ENCODE results near the gene HRC. TPM values are rescaled to one million over a fixed set of nuclear protein-coding genes. Genes with fewer than 3 reads are reported as not detected.

The HRC gene
- polyA plus RNA-seq, 1 of the 3 experiments (the other 2 are of a cell fraction), result not detected

DNA sequence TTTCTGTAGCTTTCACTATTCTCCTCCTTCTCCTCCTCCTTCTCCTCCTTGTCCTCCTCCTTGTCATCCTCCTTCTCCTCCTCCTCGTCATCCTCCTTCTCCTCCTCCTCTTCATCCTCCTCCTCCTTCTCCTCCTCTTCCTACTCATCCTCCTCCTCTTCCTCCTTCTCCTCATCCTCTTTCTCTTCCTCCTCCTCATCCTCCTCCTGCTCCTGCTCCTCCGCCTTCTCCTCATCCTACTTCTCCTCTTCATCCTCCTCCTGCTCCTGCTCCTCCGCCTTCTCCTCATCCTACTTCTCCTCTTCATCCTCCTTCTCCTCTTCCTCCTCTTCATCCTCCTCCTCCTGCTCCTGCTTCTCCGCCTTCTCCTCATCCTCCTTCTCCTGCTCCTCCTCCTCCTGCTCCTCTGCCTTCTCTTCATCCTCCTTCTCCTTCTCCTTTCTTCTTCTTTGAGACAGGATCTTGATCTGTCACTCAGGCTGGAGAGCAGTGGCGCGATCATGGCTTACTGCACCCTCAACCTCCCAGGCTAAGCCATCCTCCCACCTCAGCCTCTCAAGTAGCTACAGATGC is 38.7 kb upstream of the HRC start:
- Histone ChIP-seq H3K4me2 (no peak overlapping the region), H3K27ac (ENCODE audit: low read depth in 2 of 2, low read length in 1 of 2) (no peak overlapping the region), H3K4me3 (ENCODE audit: low read depth in 2 of 2, low read length in 1 of 2) (no peak overlapping the region), H3K4me1 (ENCODE audit: control insufficient read depth in 1 of 2, insufficient read depth in 2 of 2, low read depth in 1 of 2, low read length in 1 of 2) (no peaks in the 10 kb centered on the region; a peak in 1 of 4 replicates), H3F3A (replicated peaks; ENCODE audit: insufficient read depth) (peaks cover 17% of the 10 kb centered on the region), H3K27me3 (ENCODE audit: insufficient read depth) (no peaks in the 10 kb centered on the region), H3K79me2 (ENCODE audit: insufficient read depth) (no peaks in the 10 kb centered on the region), H3K36me3 (replicated peaks in 1 of 2; ENCODE audit: control insufficient read depth in 1 of 2, insufficient read depth in 2 of 2, low read length in 1 of 2) (peaks cover 15 to 43% of the 10 kb centered on the region in 2 experiments), H3K9me3 (no peaks in the 10 kb centered on the region), H4K20me1 (ENCODE audit: insufficient read depth) (no peaks in the 10 kb centered on the region), H3K9me2 (no peaks in the 10 kb centered on the region), H2AFZ (ENCODE audit: low read depth) (no peak overlapping the region), H3K9ac (no peak overlapping the region)
- ChIA-PET POLR2A (no interaction called here), CTCF (interaction anchor here (1.1 to 5.9 kb wide), 2 partner anchors 94 to 96 kb away, joined by 3 to 64 read pairs; no protein-coding TSS in a partner anchor)
- WGBS (ENCODE audit: low lambda C conversion rate), result 93% methylated on average over 6 of the region's 6 CpGs
- no peak for DNase-seq
- TF ChIP-seq, protein P1, sequence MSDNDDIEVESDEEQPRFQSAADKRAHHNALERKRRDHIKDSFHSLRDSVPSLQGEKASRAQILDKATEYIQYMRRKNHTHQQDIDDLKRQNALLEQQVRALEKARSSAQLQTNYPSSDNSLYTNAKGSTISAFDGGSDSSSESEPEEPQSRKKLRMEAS (IDR thresholded peaks at IDR 0.05; ENCODE audit: low read depth), result no peak
- TF ChIP-seq, protein P2, sequence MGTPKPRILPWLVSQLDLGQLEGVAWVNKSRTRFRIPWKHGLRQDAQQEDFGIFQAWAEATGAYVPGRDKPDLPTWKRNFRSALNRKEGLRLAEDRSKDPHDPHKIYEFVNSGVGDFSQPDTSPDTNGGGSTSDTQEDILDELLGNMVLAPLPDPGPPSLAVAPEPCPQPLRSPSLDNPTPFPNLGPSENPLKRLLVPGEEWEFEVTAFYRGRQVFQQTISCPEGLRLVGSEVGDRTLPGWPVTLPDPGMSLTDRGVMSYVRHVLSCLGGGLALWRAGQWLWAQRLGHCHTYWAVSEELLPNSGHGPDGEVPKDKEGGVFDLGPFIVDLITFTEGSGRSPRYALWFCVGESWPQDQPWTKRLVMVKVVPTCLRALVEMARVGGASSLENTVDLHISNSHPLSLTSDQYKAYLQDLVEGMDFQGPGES (IDR thresholded peaks at IDR 0.05; ENCODE audit: low read depth, low read length), result no peak
- TF ChIP-seq GATA2 (CRISPR knock-in tag; IDR thresholded peaks at IDR 0.05), result no peak
- no peak for TF ChIP-seq EZH2phosphoT487 (IDR thresholded peaks at IDR 0.05; ENCODE audit: borderline replicate concordance, low read depth)
- TF ChIP-seq, protein P3, sequence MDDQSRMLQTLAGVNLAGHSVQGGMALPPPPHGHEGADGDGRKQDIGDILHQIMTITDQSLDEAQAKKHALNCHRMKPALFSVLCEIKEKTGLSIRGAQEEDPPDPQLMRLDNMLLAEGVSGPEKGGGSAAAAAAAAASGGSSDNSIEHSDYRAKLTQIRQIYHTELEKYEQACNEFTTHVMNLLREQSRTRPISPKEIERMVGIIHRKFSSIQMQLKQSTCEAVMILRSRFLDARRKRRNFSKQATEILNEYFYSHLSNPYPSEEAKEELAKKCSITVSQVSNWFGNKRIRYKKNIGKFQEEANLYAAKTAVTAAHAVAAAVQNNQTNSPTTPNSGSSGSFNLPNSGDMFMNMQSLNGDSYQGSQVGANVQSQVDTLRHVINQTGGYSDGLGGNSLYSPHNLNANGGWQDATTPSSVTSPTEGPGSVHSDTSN (IDR thresholded peaks at IDR 0.05), result no peak
- no peak for TF ChIP-seq SIN3A (IDR thresholded peaks at IDR 0.05; ENCODE audit: borderline replicate concordance, low read depth, low read length)
- no peak for TF ChIP-seq TCF12 (IDR thresholded peaks at IDR 0.05)

DNA sequence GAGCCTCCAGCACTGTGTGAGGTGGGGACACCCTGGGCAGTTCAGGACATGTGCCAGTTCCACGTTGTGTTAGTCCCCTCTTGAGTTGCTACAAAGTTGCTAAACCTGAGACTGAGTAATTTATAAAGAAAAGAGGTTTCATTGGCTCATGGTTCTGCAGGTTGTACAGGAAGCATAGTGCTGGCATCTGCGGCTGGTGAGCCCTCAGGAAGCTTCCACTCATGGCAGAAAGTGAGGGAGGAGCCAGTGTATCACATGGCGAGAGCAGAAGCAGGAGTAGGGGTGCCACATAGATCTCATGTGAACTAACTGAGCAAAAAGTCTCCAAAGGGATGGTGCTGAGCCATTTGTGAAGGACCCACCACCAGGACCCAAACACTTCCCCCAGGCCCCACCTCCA is 35.6 kb upstream of the HRC start:
- 83% methylated on average over 3 of the region's 3 CpGs for WGBS (ENCODE audit: low lambda C conversion rate)
- no peak overlapping the region for H2AFZ ChIP-seq (ENCODE audit: low read depth)
- no peaks in the 10 kb centered on the region for H3K9me2 ChIP-seq
- CTCF ChIA-PET, result interaction anchor here (1.7 to 1.9 kb wide), 3 partner anchors 8 to 93 kb away, joined by 4 to 13 read pairs (median 6); no protein-coding TSS in a partner anchor
- peaks cover 20 to 51% of the 10 kb centered on the region in 2 experiments for H3K36me3 ChIP-seq (replicated peaks in 1 of 2; ENCODE audit: control insufficient read depth in 1 of 2, insufficient read depth in 2 of 2, low read length in 1 of 2)
- no peak overlapping the region for H3K9ac ChIP-seq
- no peaks in the 10 kb centered on the region for H4K20me1 ChIP-seq (ENCODE audit: insufficient read depth)
- no peaks in the 10 kb centered on the region for H3K27me3 ChIP-seq (ENCODE audit: insufficient read depth)
- H3K9me3 ChIP-seq, result no peaks in the 10 kb centered on the region
- no peak for TF ChIP-seq EZH2phosphoT487 (IDR thresholded peaks at IDR 0.05; ENCODE audit: borderline replicate concordance, low read depth)
- no peak for TF ChIP-seq RXRA (IDR thresholded peaks at IDR 0.05; ENCODE audit: borderline replicate concordance, low read depth)
- no peak for TF ChIP-seq MEF2A (IDR thresholded peaks at IDR 0.05; ENCODE audit: borderline replicate concordance, low read depth)
- TF ChIP-seq, protein P4, sequence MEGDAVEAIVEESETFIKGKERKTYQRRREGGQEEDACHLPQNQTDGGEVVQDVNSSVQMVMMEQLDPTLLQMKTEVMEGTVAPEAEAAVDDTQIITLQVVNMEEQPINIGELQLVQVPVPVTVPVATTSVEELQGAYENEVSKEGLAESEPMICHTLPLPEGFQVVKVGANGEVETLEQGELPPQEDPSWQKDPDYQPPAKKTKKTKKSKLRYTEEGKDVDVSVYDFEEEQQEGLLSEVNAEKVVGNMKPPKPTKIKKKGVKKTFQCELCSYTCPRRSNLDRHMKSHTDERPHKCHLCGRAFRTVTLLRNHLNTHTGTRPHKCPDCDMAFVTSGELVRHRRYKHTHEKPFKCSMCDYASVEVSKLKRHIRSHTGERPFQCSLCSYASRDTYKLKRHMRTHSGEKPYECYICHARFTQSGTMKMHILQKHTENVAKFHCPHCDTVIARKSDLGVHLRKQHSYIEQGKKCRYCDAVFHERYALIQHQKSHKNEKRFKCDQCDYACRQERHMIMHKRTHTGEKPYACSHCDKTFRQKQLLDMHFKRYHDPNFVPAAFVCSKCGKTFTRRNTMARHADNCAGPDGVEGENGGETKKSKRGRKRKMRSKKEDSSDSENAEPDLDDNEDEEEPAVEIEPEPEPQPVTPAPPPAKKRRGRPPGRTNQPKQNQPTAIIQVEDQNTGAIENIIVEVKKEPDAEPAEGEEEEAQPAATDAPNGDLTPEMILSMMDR (IDR thresholded peaks at IDR 0.05), result no peak
- TF ChIP-seq FOXJ3 (CRISPR knock-in tag; IDR thresholded peaks at IDR 0.05), result no peak
- no peak for TF ChIP-seq JUND (IDR thresholded peaks at IDR 0.05)
- TF ChIP-seq, protein P5, sequence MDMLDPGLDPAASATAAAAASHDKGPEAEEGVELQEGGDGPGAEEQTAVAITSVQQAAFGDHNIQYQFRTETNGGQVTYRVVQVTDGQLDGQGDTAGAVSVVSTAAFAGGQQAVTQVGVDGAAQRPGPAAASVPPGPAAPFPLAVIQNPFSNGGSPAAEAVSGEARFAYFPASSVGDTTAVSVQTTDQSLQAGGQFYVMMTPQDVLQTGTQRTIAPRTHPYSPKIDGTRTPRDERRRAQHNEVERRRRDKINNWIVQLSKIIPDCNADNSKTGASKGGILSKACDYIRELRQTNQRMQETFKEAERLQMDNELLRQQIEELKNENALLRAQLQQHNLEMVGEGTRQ (IDR thresholded peaks at IDR 0.05; ENCODE audit: borderline replicate concordance, low read depth, low read length), result no peak
- TF ChIP-seq, protein P6, sequence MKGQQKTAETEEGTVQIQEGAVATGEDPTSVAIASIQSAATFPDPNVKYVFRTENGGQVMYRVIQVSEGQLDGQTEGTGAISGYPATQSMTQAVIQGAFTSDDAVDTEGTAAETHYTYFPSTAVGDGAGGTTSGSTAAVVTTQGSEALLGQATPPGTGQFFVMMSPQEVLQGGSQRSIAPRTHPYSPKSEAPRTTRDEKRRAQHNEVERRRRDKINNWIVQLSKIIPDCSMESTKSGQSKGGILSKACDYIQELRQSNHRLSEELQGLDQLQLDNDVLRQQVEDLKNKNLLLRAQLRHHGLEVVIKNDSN (IDR thresholded peaks at IDR 0.05; ENCODE audit: borderline replicate concordance, low read depth), result no peak
- H3K27ac ChIP-seq (ENCODE audit: low read depth in 2 of 2, low read length in 1 of 2), result no peak overlapping the region
- no peak overlapping the region for H3K4me3 ChIP-seq (ENCODE audit: low read depth in 2 of 2, low read length in 1 of 2)
- H3K4me2 ChIP-seq, result no peak overlapping the region
- POLR2A ChIA-PET, result no interaction called here
- H3K79me2 ChIP-seq (ENCODE audit: insufficient read depth), result no peaks in the 10 kb centered on the region
- no peaks in the 10 kb centered on the region for H3K4me1 ChIP-seq (ENCODE audit: control insufficient read depth in 1 of 2, insufficient read depth in 2 of 2, low read depth in 1 of 2, low read length in 1 of 2)
- H3F3A ChIP-seq (replicated peaks; ENCODE audit: insufficient read depth), result peaks cover 3% of the 10 kb centered on the region
- no peak for DNase-seq
